Forelimb muscle (tissue), 1 donor: ENCODE data around the gene COL18A1. TPM values are rescaled to one million over a fixed set of nuclear protein-coding genes. Genes with fewer than 3 reads are reported as not detected.
"Not testable (repeated sequence)": the region's sequence is repeated elsewhere in the genome, so short reads cannot be mapped to it uniquely, and the experiment has no call there.

Source experiments
- DNase-seq: peaks from one replicate; pipeline ENCODE4 v3.0.0-alpha.2; 2013; ENCODE audit warnings: low read depth
- polyA plus RNA-seq: library from polyadenylated mRNA; unstranded; fragments of 120-200 nt; gene quantifications from one replicate; pipeline ENCODE4 v1.2.1, GENCODE V29; 2013; ENCODE audit not compliant: insufficient read length

The COL18A1 gene
- polyA plus RNA-seq, 1 donor: 73.4 TPM

DNA sequence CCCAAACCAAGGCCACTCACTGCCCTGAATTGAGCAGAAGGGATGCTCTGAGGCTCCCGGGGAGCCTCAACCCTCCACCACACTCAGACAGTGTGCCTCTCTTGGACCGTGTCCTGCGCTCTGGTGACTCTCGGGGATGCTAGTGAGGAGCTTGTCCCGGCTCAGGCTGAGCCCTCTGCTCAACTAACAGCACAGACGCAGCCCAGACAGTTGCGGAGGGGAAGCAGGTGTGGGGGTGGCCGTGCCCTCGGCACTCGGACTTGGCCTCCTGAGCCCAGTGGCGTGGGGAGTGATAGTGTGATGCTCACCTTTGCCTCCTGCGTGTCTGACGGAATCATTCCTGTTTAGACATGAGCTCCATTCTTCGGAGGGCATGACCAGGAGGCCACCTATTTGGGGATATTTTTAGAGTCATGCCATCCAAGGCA is 152.7 kb downstream of the COL18A1 start:
- DNase-seq: no peak

- no peak for DNase-seq
Observed at GRCh38 chr21:45558044-45558721, 153.2 kb downstream of the COL18A1 start.

DNA sequence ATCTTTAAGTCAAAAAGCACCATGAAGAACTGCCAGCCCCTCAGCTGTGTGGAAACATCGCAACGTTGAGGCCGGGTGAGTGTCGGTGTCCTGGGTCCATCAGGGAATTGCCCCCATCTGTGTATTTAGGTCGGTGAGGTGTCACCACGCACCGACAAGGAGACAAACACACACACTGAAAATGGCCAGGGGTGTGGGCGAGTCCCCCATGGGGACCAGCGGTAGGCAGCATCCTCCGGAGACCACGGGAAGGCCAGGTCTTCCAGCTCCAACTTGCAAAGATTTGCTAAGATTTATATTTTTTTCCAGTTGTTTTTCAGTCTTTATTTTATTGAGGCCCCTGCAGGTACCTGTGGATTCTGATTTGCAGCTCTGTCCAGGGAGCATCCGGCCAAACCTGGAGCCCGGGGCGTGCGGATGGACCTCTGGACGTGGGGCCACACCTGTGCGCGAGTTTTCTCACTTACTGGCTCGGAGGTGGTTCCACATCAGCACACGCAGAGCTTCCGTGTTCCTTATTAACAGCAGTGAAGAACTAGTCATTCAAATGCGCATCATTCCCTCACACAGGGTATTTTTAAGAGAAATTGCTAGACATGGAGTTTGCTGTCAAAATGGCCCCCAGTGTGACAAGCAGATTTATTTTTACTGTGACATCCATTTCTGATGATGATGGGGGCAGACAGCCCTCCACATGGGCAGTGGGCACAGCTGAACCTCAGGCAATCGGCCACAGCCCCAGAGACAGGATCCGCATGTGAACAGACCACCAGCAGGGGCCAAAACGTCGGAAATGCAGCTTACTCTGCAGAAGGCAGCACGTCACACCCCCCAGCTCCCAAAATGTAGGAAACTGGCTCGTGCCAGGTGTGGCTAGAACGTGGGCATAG is 154.5 kb downstream of the COL18A1 start:
- no peak for DNase-seq

GRCh38 chr21:45560106-45561021 is 155.4 kb downstream of the COL18A1 start:
- no peak for DNase-seq

GRCh38 chr21:45561241-45561640 is 156.3 kb downstream of the COL18A1 start:
- not testable (repeated sequence) for DNase-seq

DNA sequence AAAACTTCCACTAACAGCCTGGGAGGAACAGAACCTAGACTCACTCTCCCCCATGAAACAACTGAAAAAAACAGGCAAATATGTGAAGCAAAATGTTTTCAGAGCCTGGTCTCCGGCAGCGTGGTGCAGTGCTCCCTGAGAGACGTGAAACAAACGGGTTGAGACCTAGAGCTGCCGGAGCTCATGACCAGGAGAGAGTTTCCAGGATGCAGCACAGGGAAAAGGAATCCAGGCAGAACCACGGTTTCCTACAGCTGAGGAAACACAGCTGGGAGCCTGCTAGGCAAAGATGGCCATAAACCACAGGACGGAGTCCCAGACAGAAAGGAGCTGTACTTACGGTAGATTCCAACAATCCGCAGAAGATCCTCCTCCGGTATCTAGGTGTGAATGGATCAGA is 157.4 kb downstream of the COL18A1 start:
- no peak for DNase-seq

DNA sequence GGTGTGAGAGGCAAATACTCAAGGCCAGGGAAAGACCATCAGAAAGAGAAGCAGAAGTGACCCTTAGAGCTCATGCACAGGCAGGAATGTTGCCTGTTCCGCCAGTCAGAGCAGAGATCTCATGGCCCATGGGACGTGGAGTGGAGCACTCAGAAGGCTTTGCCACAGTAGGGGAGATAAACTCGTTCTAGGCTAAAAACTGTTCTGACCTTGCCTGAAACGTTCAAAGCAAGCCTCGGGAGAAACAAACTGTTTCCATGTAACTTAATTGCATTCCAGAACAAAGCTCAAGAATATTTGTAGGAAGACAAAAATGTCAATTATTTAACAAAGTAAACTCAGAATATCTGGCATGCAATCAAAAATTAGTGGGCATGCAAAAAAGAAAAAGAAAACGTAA is 158.0 kb downstream of the COL18A1 start:
- no peak for DNase-seq

Other genes starting within 250 kb of the COL18A1 start
- 32.8 TPM for gene POFUT2, start 117.3 kb upstream of the COL18A1 start, polyA plus RNA-seq
- 8.5 TPM for gene SLC19A1, start 137.3 kb downstream of the COL18A1 start, polyA plus RNA-seq
- 0.89 TPM for gene PCBP3, start 238.6 kb downstream of the COL18A1 start, polyA plus RNA-seq